GM19372 (cell line): Measurements from ENCODE around the gene STEAP3.

Experiments
- ATAC-seq: cut with Tn5 transposase; IDR thresholded peaks from one replicate; pipeline ENCODE4 v1.9.1; 2021; ENCODE audit warnings: mild to moderate bottlenecking, low read depth, moderate library complexity; ENCODE audit not compliant: unreplicated experiment

STEAP3 gene

GRCh38 chr2:119289642-119290041 is 66.0 kb downstream of the STEAP3 start:
- no peak for ATAC-seq

- no peak for ATAC-seq
These were observed 67.4 kb downstream of the STEAP3 start for GRCh38 chr2:119290859-119291587.

- ATAC-seq: no peak
These were observed 68.0 kb downstream of the STEAP3 start for GRCh38 chr2:119291588-119292167.

DNA sequence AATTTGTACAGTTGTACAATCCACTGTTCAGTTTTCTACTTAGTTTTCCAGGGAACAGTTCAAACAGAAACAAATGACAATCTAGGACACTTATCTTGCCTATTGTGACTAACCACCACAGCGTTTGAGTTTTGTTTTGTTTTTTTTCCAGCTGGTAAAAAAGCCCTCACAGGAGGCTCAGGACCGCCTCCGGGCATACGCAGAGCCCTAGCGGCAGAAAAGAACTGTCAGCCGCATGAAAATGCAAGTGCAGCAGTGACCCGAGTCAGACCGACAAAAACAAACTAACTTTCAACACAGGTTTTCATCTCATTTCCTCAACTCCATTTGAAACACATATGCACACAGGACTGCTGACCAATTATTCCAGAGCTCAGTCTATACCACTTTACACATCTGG is 68.6 kb downstream of the STEAP3 start:
- no peak for ATAC-seq

DNA sequence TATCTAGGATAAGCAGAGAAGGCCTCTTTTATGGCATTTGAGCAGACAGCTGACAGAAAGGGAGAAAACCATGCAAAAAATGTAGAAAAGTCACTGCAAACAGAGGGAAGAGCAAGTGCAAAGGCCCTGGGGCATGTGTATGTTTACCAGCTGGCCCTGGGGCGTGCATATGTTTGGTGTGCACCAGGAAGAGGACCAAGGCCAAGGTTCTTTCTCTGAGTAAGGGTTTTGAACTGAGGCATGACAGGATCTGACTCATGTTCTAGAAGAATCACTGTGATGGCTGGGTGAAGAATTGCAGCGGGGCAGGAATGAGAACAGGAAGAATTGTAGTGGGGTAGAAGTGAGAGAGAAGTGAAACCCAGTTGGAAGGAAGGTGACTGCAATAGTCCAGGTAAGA is 69.6 kb downstream of the STEAP3 start:
- ATAC-seq: no peak

- ATAC-seq: no peak
These were observed 70.3 kb downstream of the STEAP3 start for GRCh38 chr2:119293900-119294299.

GRCh38 chr2:119294671-119295070 is 71.0 kb downstream of the STEAP3 start:
- no peak for ATAC-seq

GRCh38 chr2:119295688-119296375 is 72.2 kb downstream of the STEAP3 start:
- no peak for ATAC-seq

DNA sequence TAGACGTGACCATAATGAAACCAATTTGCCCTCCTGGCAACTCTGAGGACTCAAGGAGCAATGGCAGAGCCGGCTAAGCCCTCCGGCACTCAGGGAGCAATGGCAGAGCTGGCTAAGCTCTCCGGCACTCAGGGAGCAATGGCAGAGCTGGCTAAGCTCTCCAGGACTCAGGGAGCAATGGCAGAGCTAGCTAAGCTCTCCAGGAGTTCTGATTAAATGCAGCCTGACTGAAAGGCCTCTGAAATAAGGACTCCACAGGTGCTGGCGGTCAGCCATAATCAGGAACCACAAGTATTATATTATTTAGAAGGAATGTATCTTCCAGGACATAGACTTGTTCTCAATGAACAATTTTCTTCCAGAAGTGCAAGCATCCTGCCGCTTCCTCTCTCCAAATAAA is 77.8 kb downstream of the STEAP3 start:
- ATAC-seq: no peak

GRCh38 chr2:119304847-119305246 is 81.2 kb downstream of the STEAP3 start:
- no peak for ATAC-seq

- ATAC-seq: no peak
These were observed 82.0 kb downstream of the STEAP3 start for GRCh38 chr2:119305497-119306195.

DNA sequence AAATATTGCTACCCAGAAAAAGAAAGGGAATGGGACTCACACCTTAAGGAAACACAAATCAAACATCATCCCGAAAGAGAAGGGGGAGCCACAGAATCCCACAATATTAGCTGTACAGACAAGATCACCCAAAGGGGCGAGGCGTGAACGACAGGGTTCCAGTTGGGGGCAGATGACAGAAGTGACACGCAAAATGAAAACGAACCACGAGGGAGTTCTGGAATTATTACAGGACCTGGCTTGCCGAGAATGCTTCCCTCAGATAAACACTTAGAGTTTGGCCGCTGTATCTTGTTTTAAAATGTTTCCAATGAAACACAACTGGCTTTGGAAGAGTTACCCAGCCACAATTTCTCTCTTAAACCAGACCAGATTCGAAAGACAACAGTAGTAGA is 82.6 kb downstream of the STEAP3 start:
- ATAC-seq: no peak

DNA sequence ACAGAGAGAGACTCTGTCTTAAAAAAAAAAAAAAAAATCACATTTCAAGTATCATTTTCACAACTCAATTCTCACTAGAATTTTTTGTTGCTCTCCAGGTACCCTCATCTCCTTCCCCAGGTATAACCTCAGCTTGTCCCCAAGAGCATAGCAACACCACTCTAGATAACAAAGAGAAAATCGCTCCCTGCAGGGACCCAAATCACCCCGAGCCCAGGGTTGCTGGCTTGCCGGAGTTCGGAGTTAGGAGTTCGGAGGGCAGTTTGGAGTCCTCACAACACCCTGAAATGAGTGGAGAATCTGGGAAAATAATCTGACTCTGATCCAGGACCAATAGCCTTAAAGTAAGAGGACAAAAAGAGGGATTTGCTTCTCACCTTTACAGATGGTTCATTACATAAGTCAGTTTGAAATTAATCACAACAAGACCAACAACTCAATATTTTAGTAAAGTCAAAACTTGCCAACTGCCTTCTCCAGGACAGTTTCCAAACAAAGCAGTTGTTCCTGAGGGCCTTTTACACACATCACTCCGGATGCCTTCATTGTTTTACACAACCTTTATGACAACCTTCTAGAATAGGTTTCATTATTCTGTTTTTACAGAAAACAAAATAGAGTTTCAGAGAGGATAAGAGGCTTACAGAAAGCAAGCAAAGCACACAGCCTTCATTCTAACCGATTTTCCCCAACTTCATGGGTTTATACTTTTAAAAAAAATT is 83.9 kb downstream of the STEAP3 start:
- no peak for ATAC-seq

- ATAC-seq: no peak
These were observed 85.2 kb downstream of the STEAP3 start for GRCh38 chr2:119308793-119309330.

DNA sequence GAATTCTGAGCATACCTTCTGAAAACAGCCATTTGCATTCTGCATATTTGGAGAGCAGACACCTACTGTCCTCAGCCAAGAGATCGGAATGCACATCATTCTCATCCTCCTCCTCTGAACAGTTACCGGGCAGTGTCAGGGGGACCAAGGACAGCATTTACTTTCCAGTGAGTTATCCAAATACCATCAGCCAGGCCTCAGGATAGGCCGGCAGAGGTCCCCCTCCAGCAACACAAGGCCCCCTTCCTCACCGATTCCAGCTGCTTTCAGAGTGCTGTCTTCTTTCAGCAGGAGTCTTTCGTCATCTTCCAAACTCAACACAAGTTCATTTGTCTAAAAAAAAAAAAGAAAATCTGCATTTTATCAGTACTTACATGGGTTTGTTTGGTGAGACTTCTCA is 87.7 kb downstream of the STEAP3 start:
- ATAC-seq: no peak

DNA sequence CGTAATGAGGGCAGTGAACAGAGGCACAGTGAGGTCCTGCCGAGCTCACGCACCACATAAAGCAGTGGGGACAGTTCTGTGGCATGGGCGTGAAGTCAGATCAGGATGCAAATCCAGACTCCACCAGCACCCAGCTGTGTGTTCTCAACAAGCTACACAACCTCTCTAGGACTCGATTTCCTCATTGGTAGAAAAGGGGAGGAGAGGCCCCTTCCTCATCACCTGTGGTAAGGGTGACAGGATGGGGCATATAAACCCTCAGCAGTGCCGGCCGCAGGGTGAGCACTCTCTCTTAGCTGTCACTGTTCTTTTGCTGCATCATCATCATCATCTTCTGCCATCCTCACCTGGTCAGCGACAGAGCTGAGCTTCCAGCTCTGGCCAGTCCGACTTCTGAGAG is 88.2 kb downstream of the STEAP3 start:
- no peak for ATAC-seq
